HG03575 (cell line): ENCODE data around the gene A1BG.
A peak's percentile ranks its signal among the peaks of the same experiment; 100 is the strongest.
"Not testable (repeated sequence)": the region's sequence is repeated elsewhere in the genome, so short reads cannot be mapped to it uniquely, and the experiment has no call there.

Experiments used
- ATAC-seq: cut with Tn5 transposase; IDR thresholded peaks from one replicate; pipeline ENCODE4 v1.9.1; 2021; ENCODE audit not compliant: unreplicated experiment, insufficient number of reproducible peaks, low FRiP score; ENCODE audit errors: extremely low read depth

The A1BG gene

GRCh38 chr19:58387338-58388174 lies 34.3 kb upstream of the A1BG start:
- ATAC-seq = no peak

GRCh38 chr19:58386576-58387337 lies 33.5 kb upstream of the A1BG start, which contains the start of gene RPS5:
Gene RPS5, plus strand, starts transcription at chr19:58387269. Its CDS starts 869 bp downstream, at chr19:58388138.
- peak; percentile 65 for ATAC-seq

- no peak for ATAC-seq
Observed at GRCh38 chr19:58385891-58386575, 32.7 kb upstream of the A1BG start.

- ATAC-seq = no peak
Observed at GRCh38 chr19:58385313-58385890, 32.1 kb upstream of the A1BG start.

GRCh38 chr19:58382997-58383603 lies 29.8 kb upstream of the A1BG start:
- no peak for ATAC-seq

- ATAC-seq = no peak
Observed at GRCh38 chr19:58381460-58382212, 28.3 kb upstream of the A1BG start.

- peak; percentile 46 for ATAC-seq
Observed at GRCh38 chr19:58380662-58381459, 27.6 kb upstream of the A1BG start, which contains the start of gene ZNF837. Gene ZNF837, minus strand, starts transcription at chr19:58381030. Its CDS starts 11,698 bp downstream, at chr19:58369332.

- no peak for ATAC-seq
Observed at GRCh38 chr19:58380037-58380661, 26.9 kb upstream of the A1BG start.

- ATAC-seq = no peak
Observed at GRCh38 chr19:58379246-58379645, 26.0 kb upstream of the A1BG start.

- not testable (repeated sequence) for ATAC-seq
Observed at GRCh38 chr19:58376724-58377123, 23.4 kb upstream of the A1BG start.

- ATAC-seq = no peak
Observed at GRCh38 chr19:58374200-58374599, 20.9 kb upstream of the A1BG start.

GRCh38 chr19:58372311-58373133 lies 19.2 kb upstream of the A1BG start:
- no peak for ATAC-seq

- no peak for ATAC-seq
Observed at GRCh38 chr19:58368561-58369360, 15.5 kb upstream of the A1BG start.

GRCh38 chr19:58367698-58368454 lies 14.6 kb upstream of the A1BG start:
- no peak for ATAC-seq
